ENCODE results near the gene PACRG.

PACRG gene

DNA sequence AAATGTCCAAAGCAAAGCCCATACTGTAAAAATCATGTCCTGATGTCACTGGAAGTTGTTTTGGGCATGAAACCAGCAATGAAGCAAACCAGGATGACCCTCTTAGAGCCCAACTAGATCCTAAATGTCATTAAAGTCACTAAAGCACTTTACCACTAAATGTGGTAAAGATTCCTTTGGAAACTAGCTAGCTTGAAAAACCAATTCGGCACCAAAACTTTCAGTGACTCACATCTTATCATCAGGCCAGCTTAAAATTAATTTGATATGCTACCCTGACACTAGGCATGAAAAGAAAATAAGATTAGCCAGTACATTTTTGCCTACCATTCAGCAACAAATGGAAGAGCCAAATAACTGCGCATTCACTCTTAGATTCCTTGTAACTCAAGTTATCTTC, 145.8 kb downstream of the PACRG start:
- ChIA-PET CTCF (no interaction called here), POLR2A (no interaction called here)
- no peak for DNase-seq (ENCODE audit: low read depth, low spot score)
- no peak overlapping the region for H3K4me3 ChIP-seq (ENCODE audit: low read depth, low read length)
- TF ChIP-seq, protein P1, sequence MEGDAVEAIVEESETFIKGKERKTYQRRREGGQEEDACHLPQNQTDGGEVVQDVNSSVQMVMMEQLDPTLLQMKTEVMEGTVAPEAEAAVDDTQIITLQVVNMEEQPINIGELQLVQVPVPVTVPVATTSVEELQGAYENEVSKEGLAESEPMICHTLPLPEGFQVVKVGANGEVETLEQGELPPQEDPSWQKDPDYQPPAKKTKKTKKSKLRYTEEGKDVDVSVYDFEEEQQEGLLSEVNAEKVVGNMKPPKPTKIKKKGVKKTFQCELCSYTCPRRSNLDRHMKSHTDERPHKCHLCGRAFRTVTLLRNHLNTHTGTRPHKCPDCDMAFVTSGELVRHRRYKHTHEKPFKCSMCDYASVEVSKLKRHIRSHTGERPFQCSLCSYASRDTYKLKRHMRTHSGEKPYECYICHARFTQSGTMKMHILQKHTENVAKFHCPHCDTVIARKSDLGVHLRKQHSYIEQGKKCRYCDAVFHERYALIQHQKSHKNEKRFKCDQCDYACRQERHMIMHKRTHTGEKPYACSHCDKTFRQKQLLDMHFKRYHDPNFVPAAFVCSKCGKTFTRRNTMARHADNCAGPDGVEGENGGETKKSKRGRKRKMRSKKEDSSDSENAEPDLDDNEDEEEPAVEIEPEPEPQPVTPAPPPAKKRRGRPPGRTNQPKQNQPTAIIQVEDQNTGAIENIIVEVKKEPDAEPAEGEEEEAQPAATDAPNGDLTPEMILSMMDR (IDR thresholded peaks at IDR 0.05; ENCODE audit: insufficient read depth, low read length, missing control alignments) = no peak

- no peak for DNase-seq (ENCODE audit: low read depth, low spot score)
- ChIA-PET CTCF (no interaction called here), POLR2A (no interaction called here)
- no peak overlapping the region for H3K4me3 ChIP-seq (ENCODE audit: low read depth, low read length)
- TF ChIP-seq, protein P1 (IDR thresholded peaks at IDR 0.05; ENCODE audit: insufficient read depth, low read length, missing control alignments) = no peak
These were observed 147.3 kb downstream of the PACRG start for GRCh38 chr6:162875070-162875469.

- CTCF ChIA-PET = interaction anchor here (1.3 kb wide), 1 partner anchor 26 kb away, joined by 4 read pairs; no protein-coding TSS in a partner anchor
- POLR2A ChIA-PET = no interaction called here
- TF ChIP-seq, protein P1 (IDR thresholded peaks at IDR 0.05; ENCODE audit: insufficient read depth, low read length, missing control alignments) = no peak
- H3K4me3 ChIP-seq (ENCODE audit: low read depth, low read length) = no peak overlapping the region
- no peak for DNase-seq (ENCODE audit: low read depth, low spot score)
These were observed 155.2 kb downstream of the PACRG start for GRCh38 chr6:162882801-162883481.

- H3K4me3 ChIP-seq (ENCODE audit: low read depth, low read length) = no peak overlapping the region
- CTCF ChIA-PET = no interaction called here
- TF ChIP-seq, protein P1 (IDR thresholded peaks at IDR 0.05; ENCODE audit: insufficient read depth, low read length, missing control alignments) = no peak
- POLR2A ChIA-PET = no interaction called here
- DNase-seq (ENCODE audit: low read depth, low spot score) = no peak
These were observed 160.4 kb downstream of the PACRG start for GRCh38 chr6:162887981-162888689.

GRCh38 chr6:162889303-162889702, 161.5 kb downstream of the PACRG start:
- TF ChIP-seq, protein P1 (IDR thresholded peaks at IDR 0.05; ENCODE audit: insufficient read depth, low read length, missing control alignments) = no peak
- H3K4me3 ChIP-seq (ENCODE audit: low read depth, low read length) = no peak overlapping the region
- no peak for DNase-seq (ENCODE audit: low read depth, low spot score)
- ChIA-PET POLR2A (no interaction called here), CTCF (interaction anchor here (0.7 kb wide), 1 partner anchor 18 kb away, joined by 4 read pairs; no protein-coding TSS in a partner anchor)

- POLR2A ChIA-PET = no interaction called here
- H3K4me3 ChIP-seq (ENCODE audit: low read depth, low read length) = no peak overlapping the region
- CTCF ChIA-PET = interaction anchor here (2.3 kb wide), 1 partner anchor 9 kb away, joined by 10 read pairs; no protein-coding TSS in a partner anchor
- DNase-seq (ENCODE audit: low read depth, low spot score) = no peak
- TF ChIP-seq, protein P1 (IDR thresholded peaks at IDR 0.05; ENCODE audit: insufficient read depth, low read length, missing control alignments) = no peak
These were observed 170.2 kb downstream of the PACRG start for GRCh38 chr6:162898011-162898410.

Data from AG04449 (cell line).